ENCODE results near the gene RPL35A.
A peak's percentile ranks its signal among the peaks of the same experiment; 100 is the strongest.
"Not testable (repeated sequence)": the region's sequence is repeated elsewhere in the genome, so short reads cannot be mapped to it uniquely, and the experiment has no call there.

Gene RPL35A

GRCh38 chr3:197952440-197952839 lies 2.5 kb downstream of the RPL35A start:
- DNase-seq, result no peak

GRCh38 chr3:197953325-197953724 lies 3.3 kb downstream of the RPL35A start:
- no peak for DNase-seq

GRCh38 chr3:197953881-197954280 lies 3.9 kb downstream of the RPL35A start:
- DNase-seq, result no peak

- no peak for DNase-seq
Observed at GRCh38 chr3:197955892-197956477, 6.0 kb downstream of the RPL35A start.

- DNase-seq, result no peak
Observed at GRCh38 chr3:197956626-197956988, 6.6 kb downstream of the RPL35A start.

- no peak for DNase-seq
Observed at GRCh38 chr3:197957790-197958133, 7.8 kb downstream of the RPL35A start.

GRCh38 chr3:197958346-197958745 lies 8.4 kb downstream of the RPL35A start:
- no peak for DNase-seq

GRCh38 chr3:197958848-197959247 lies 8.9 kb downstream of the RPL35A start:
- DNase-seq, result not testable (repeated sequence)

GRCh38 chr3:197959500-197959890 lies 9.5 kb downstream of the RPL35A start:
- DNase-seq, result no peak

- DNase-seq, result peak; percentile 86 to 93 (median 90)
Observed at GRCh38 chr3:197959891-197960693, 10.1 kb downstream of the RPL35A start, which contains the start of gene LMLN. TSS of gene LMLN (plus strand) at chr3:197960217. CDS start at chr3:197960246, 29 bp downstream.

- DNase-seq, result peak in 1 of 4 experiments; percentile 33
Observed at GRCh38 chr3:197960694-197961581, 10.9 kb downstream of the RPL35A start.

GRCh38 chr3:197961582-197961945 lies 11.6 kb downstream of the RPL35A start:
- no peak for DNase-seq

GRCh38 chr3:197963019-197963637 lies 13.1 kb downstream of the RPL35A start:
- DNase-seq, result no peak

- not testable (repeated sequence) for DNase-seq
Observed at GRCh38 chr3:197967337-197967989, 17.5 kb downstream of the RPL35A start.

GRCh38 chr3:197970588-197970987 lies 20.6 kb downstream of the RPL35A start:
- DNase-seq, result no peak

- DNase-seq, result no peak
Observed at GRCh38 chr3:197974016-197974415, 24.0 kb downstream of the RPL35A start.

- DNase-seq, result no peak
Observed at GRCh38 chr3:197975311-197975710, 25.3 kb downstream of the RPL35A start.

GRCh38 chr3:197983076-197983475 lies 33.1 kb downstream of the RPL35A start:
- no peak for DNase-seq

- no peak for DNase-seq
Observed at GRCh38 chr3:197989651-197990050, 39.7 kb downstream of the RPL35A start.

- DNase-seq, result no peak
Observed at GRCh38 chr3:197994736-197995135, 44.7 kb downstream of the RPL35A start.

- no peak for DNase-seq
Observed at GRCh38 chr3:197996855-197997254, 46.9 kb downstream of the RPL35A start.

- DNase-seq, result no peak
Observed at GRCh38 chr3:197997936-197998335, 47.9 kb downstream of the RPL35A start.

All from activated CD4-positive, CD25-positive, alpha-beta regulatory T cell (primary cell).